UCSD-AML1 (cell line): Measurements from ENCODE around the gene ANO6.

Experiments used
- DNase-seq: peaks from one replicate; lab custom pipeline; 2025; ENCODE audit not compliant: unreplicated experiment; lab: John Stamatoyannopoulos, UW

ANO6 gene

GRCh38 chr12:45342171-45342570, 126.3 kb downstream of the ANO6 start:
- DNase-seq, result no peak

GRCh38 chr12:45342848-45343247, 127.0 kb downstream of the ANO6 start:
- DNase-seq, result no peak

GRCh38 chr12:45343269-45344051, 127.6 kb downstream of the ANO6 start:
- DNase-seq, result no peak

- DNase-seq, result no peak
These were observed 132.4 kb downstream of the ANO6 start for GRCh38 chr12:45348311-45348710.

- no peak for DNase-seq
These were observed 133.1 kb downstream of the ANO6 start for GRCh38 chr12:45348986-45349385.

GRCh38 chr12:45349916-45350315, 134.0 kb downstream of the ANO6 start:
- DNase-seq, result no peak

- no peak for DNase-seq
These were observed 135.0 kb downstream of the ANO6 start for GRCh38 chr12:45350861-45351260.

GRCh38 chr12:45351921-45352670, 136.2 kb downstream of the ANO6 start:
- no peak for DNase-seq

GRCh38 chr12:45353944-45354343, 138.0 kb downstream of the ANO6 start:
- no peak for DNase-seq

- no peak for DNase-seq
These were observed 138.5 kb downstream of the ANO6 start for GRCh38 chr12:45354399-45354798.

GRCh38 chr12:45355730-45356129, 139.8 kb downstream of the ANO6 start:
- DNase-seq, result no peak

- no peak for DNase-seq
These were observed 141.1 kb downstream of the ANO6 start for GRCh38 chr12:45356822-45357538.

- DNase-seq, result no peak
These were observed 141.9 kb downstream of the ANO6 start for GRCh38 chr12:45357539-45358417.

GRCh38 chr12:45362291-45362690, 146.4 kb downstream of the ANO6 start:
- DNase-seq, result no peak

- DNase-seq, result no peak
These were observed 148.0 kb downstream of the ANO6 start for GRCh38 chr12:45363903-45364302.

GRCh38 chr12:45368841-45369489, 153.1 kb downstream of the ANO6 start:
- DNase-seq, result no peak

- no peak for DNase-seq
These were observed 161.9 kb downstream of the ANO6 start for GRCh38 chr12:45377815-45378214.

GRCh38 chr12:45379261-45379660, 163.4 kb downstream of the ANO6 start:
- no peak for DNase-seq

GRCh38 chr12:45381351-45381750, 165.5 kb downstream of the ANO6 start:
- DNase-seq, result no peak

- no peak for DNase-seq
These were observed 172.7 kb downstream of the ANO6 start for GRCh38 chr12:45388545-45388944.
